Stimulated activated CD4-positive, alpha-beta T cell treated with anti-CD3 and anti-CD28 coated beads, Interleukin-15, amount 100 ng/mL, for 1 hour (primary cell): ENCODE results near the gene EMX2.

Source experiments
- DNase-seq, 2 donors: peaks; one replicate each; pipeline ENCODE4 v3.0.0-alpha.2; 2020; ENCODE audit warnings: low read depth in 1 of 2, low spot score in 1 of 2

EMX2 gene

DNA sequence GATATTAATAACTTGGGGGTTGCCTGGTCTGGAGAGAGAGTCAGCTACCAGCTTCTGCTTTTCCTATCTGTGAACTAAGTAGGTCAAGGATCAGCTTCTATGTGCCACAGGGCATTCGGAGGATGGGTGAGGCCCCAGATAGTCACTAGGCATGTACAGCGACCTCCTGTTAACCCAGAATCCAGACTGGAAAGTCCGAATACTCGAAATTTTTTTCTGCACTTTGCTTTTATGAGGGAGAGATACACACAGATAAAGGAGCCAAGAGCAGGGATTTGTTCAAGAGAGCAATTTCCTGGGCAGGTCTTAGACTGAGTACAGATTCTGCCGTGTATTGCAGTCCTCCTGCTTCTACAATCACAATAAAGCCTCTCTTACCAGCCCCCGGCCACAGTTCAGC, 54.2 kb downstream of the EMX2 start:
- DNase-seq = no peak

DNA sequence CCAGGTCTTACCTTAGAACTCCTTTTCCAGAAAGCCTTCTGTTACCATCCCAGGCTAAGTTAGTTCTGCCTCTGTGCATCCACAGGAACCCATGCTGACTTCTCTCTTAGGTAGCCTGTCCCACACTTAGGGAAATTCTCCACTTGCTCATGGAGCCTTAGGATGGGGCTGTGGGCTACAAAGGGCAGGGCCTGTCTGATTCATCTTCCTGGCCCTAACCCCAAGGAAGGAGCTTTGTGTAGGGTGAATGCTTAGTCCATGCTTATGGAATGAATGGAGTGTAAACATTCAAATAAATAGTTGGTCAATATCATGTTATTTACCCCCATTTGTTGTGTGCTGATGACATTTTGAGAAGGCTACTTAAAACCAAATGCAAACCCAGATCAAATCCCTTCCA, 54.7 kb downstream of the EMX2 start:
- DNase-seq = no peak
